Kidney epithelial cell (primary cell): ENCODE results near the gene VWC2. TPM values are rescaled to one million over a fixed set of nuclear protein-coding genes. Genes with fewer than 3 reads are reported as not detected.

Source experiments
- DNase-seq: peaks from one replicate; pipeline ENCODE4 v3.0.0-alpha.2; 2010; ENCODE audit warnings: low read depth
- H3K27me3 ChIP-seq: 2 replicates; pipeline ENCODE4 v1.6.0; 2011; ENCODE audit warnings: low read length; ENCODE audit not compliant: control insufficient read depth, insufficient read depth
- H3K36me3 ChIP-seq: 2 replicates; pipeline ENCODE4 v1.5.1; 2011; ENCODE audit warnings: low read length; ENCODE audit not compliant: control insufficient read depth, insufficient read depth
- H3K4me3 ChIP-seq: 2 replicates; pipeline ENCODE4 v1.5.1; 2011; ENCODE audit warnings: low read depth, mild to moderate bottlenecking, control low read depth, low read length
- CTCF ChIP-seq: IDR thresholded peaks from 2 replicates; pipeline ENCODE4 v1.5.1; 2011; ENCODE audit warnings: mild to moderate bottlenecking, moderate library complexity, low read length, control low read depth, inconsistent platforms; ENCODE audit not compliant: insufficient read depth, poor library complexity, severe bottlenecking
- total RNA-seq: library from RNA; depleted of rRNA; stranded (reverse); fragments of >200 nt; gene quantifications from 2 replicates; pipeline ENCODE4 v1.2.3, GENCODE V29; 2015

VWC2 gene
- total RNA-seq, 1 donor from 2014 or later: under 0.01 TPM

- Histone ChIP-seq H3K36me3 (no peaks in the 10 kb centered on the region), H3K4me3 (no peak overlapping the region), H3K27me3 (no peaks in the 10 kb centered on the region)
- no peak for DNase-seq
- no peak for TF ChIP-seq CTCF
Observed at GRCh38 chr7:49821181-49821580, 47.7 kb downstream of the VWC2 start.

GRCh38 chr7:49822856-49823255, 49.4 kb downstream of the VWC2 start:
- Histone ChIP-seq H3K4me3 (no peak overlapping the region), H3K36me3 (no peaks in the 10 kb centered on the region), H3K27me3 (no peaks in the 10 kb centered on the region)
- no peak for DNase-seq
- TF ChIP-seq CTCF: no peak

GRCh38 chr7:49823566-49823965, 50.1 kb downstream of the VWC2 start:
- no peaks in the 10 kb centered on the region for H3K27me3 ChIP-seq
- no peak for DNase-seq
- no peak for TF ChIP-seq CTCF
- no peaks in the 10 kb centered on the region for H3K36me3 ChIP-seq
- no peak overlapping the region for H3K4me3 ChIP-seq

- no peaks in the 10 kb centered on the region for H3K27me3 ChIP-seq
- no peak overlapping the region for H3K4me3 ChIP-seq
- DNase-seq: no peak
- TF ChIP-seq CTCF: no peak
- no peaks in the 10 kb centered on the region for H3K36me3 ChIP-seq
Observed at GRCh38 chr7:49839863-49840645, 66.6 kb downstream of the VWC2 start.

GRCh38 chr7:49840751-49841405, 67.4 kb downstream of the VWC2 start:
- Histone ChIP-seq H3K27me3 (no peaks in the 10 kb centered on the region), H3K36me3 (no peaks in the 10 kb centered on the region), H3K4me3 (no peak overlapping the region)
- no peak for TF ChIP-seq CTCF
- DNase-seq: no peak
